Peyer's patch (tissue), 4 donors: ENCODE data around the gene YOD1. TPM values are rescaled to one million over a fixed set of nuclear protein-coding genes. Genes with fewer than 3 reads are reported as not detected.

ENCODE experiments used
- DNase-seq, 3 donors: peaks; one replicate each; pipeline ENCODE4 v3.0.0-alpha.2; 2017 to 2019
- H3K27ac ChIP-seq, 4 donors: fragments of 200-600 bp; sonication (generic); one replicate each; pipeline ENCODE4 v1.5.1; 2016 to 2019
- H3K27me3 ChIP-seq, 2 donors: fragments of 200-600 bp; sonication (generic); one replicate each; pipeline ENCODE4 v1.5.1; 2019
- H3K36me3 ChIP-seq, 3 donors: fragments of 200-600 bp; sonication (generic); one replicate each; pipeline ENCODE4 v1.5.1; 2016 to 2019
- H3K4me1 ChIP-seq, 4 donors: fragments of 200-600 bp; sonication (generic); one replicate each; pipeline ENCODE4 v1.5.1; 2016 to 2019
- H3K4me3 ChIP-seq, 4 donors: fragments of 200-600 bp; sonication (generic); 1 replicate in 3 of 4; 2 replicates in 1 of 4; pipeline ENCODE4 v1.5.1; 2016 to 2019; ENCODE audit warnings: mild to moderate bottlenecking in 1 of 4
- H3K9me3 ChIP-seq, 4 donors: fragments of 200-600 bp; sonication (generic); one replicate each; pipeline ENCODE4 v1.5.1; 2016 to 2019; ENCODE audit warnings: mild to moderate bottlenecking in 1 of 4
- POLR2A ChIP-seq, 2 donors: fragments of 450-650 bp; IDR thresholded peaks; one replicate each; pipeline ENCODE4 v1.5.1; 2017; ENCODE audit warnings: antibody characterized with exemption in 2 of 2, mild to moderate bottlenecking in 2 of 2, moderate library complexity in 2 of 2
- total RNA-seq, 4 donors: library from RNA; depleted of rRNA; stranded (reverse); fragments of >200 nt; gene quantifications; one replicate each; pipeline ENCODE4 v1.1.0, GENCODE V29; 2016
- TF ChIP-seq, protein P1 (sequence below), 6 experiments: fragments of 450-650 bp in 4 of 6; fragments of 200-600 bp in 2 of 6; sonication (generic) in 1 of 6; IDR thresholded peaks; one replicate each; pipeline ENCODE4 v1.5.1; 2017 to 2019; ENCODE audit warnings: antibody characterized with exemption in 6 of 6, mild to moderate bottlenecking in 3 of 6, moderate library complexity in 1 of 6

YOD1 gene
- total RNA-seq, 4 donors from 2014 or later: 7.4 to 12.7 (median 10.2) TPM

DNA sequence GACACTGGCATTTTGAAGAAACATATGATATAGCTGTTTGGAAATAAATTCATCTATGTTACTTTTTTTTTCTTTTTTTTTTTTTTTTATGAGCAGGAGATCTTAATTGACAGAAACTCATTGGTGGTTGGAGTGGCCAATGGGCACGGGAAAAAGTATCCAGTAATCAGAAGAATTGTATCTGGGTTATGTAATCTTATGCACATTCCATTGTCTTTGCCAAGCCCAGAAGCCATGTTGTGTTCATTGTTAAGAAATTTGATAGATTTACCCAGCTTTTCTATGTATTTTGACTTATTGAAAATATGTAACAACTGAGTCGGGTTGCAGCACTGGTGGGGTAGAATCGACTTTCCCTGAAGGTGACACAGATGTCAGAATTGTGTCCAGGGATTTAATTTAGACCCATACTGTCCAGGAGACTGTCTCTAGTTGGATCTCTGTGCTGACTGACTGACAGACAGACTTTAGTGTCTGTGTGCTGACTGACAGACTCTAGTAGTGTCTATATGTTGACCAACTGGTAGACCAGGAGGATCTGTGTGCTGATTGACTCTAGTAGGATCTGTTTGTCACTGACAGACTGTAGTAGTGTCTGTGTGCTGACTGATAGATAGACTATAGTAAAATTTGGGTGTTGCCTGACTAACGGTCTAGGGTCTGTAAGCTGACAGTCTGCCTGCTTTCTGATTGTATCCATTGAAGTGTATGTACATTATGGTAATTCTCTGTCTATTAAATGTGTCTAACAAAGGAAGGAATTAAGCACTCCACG is 25.4 kb upstream of the YOD1 start:
- peaks cover 0 to 46% (median 0%) of the 10 kb centered on the region in 3 donors for H3K36me3 ChIP-seq
- no peaks in the 10 kb centered on the region for H3K4me1 ChIP-seq
- H3K4me3 ChIP-seq: no peak overlapping the region
- H3K27me3 ChIP-seq: no peaks in the 10 kb centered on the region
- TF ChIP-seq, protein P1, sequence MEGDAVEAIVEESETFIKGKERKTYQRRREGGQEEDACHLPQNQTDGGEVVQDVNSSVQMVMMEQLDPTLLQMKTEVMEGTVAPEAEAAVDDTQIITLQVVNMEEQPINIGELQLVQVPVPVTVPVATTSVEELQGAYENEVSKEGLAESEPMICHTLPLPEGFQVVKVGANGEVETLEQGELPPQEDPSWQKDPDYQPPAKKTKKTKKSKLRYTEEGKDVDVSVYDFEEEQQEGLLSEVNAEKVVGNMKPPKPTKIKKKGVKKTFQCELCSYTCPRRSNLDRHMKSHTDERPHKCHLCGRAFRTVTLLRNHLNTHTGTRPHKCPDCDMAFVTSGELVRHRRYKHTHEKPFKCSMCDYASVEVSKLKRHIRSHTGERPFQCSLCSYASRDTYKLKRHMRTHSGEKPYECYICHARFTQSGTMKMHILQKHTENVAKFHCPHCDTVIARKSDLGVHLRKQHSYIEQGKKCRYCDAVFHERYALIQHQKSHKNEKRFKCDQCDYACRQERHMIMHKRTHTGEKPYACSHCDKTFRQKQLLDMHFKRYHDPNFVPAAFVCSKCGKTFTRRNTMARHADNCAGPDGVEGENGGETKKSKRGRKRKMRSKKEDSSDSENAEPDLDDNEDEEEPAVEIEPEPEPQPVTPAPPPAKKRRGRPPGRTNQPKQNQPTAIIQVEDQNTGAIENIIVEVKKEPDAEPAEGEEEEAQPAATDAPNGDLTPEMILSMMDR (IDR thresholded peaks at IDR 0.05): no peak
- TF ChIP-seq POLR2A (IDR thresholded peaks at IDR 0.05): no peak
- H3K9me3 ChIP-seq: no peaks in the 10 kb centered on the region
- no peak for DNase-seq
- no peak overlapping the region for H3K27ac ChIP-seq

DNA sequence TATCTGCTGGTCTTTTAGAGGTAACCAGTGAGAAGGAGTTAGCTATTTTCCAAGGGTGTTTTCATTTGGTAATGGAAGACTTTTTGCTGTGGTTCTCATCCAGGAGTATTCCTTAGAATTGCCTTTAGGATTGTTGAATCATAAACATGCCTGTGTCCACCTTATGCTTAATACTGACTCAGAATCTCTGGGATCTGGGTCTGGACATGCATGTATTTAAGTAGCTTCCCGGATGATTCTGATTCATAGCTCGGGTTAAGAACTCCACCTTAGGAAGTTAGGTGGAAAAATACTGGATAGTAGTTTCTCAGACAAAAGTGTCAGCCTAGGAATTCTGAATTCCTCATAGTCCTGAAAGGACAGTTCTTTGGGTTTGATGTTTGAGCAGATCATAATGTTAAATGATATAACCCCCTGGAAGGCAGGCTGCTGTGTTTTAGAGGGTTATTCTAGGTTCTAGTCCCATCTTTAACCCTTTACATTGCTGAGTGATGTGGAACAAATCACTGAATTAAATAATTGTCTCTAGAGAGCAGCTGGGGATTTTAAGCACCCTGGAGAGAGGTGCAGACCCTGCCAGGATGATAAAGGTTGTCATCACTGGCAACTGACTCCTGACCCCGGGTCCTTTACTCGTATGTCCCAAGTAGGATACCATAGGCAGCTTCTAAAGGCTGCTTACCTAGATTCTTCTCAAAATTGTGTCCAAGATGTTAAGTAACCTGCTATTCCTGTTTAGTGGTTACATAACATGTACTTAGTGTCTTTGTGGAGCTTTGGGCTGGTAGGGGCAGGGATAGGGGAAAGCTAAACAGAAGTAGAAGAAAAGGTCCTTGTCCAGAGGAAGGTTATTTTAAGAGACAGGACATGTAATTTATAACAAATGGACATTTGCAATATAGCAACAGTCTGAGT is 23.2 kb upstream of the YOD1 start:
- TF ChIP-seq, protein P1 (IDR thresholded peaks at IDR 0.05): no peak
- no peak for TF ChIP-seq POLR2A (IDR thresholded peaks at IDR 0.05)
- no peaks in the 10 kb centered on the region for H3K27me3 ChIP-seq
- H3K27ac ChIP-seq: no peak overlapping the region
- H3K4me3 ChIP-seq: no peak overlapping the region
- H3K4me1 ChIP-seq: no peaks in the 10 kb centered on the region
- DNase-seq: no peak
- H3K36me3 ChIP-seq: peaks cover 0 to 67% (median 0%) of the 10 kb centered on the region in 3 donors
- no peaks in the 10 kb centered on the region for H3K9me3 ChIP-seq

DNA sequence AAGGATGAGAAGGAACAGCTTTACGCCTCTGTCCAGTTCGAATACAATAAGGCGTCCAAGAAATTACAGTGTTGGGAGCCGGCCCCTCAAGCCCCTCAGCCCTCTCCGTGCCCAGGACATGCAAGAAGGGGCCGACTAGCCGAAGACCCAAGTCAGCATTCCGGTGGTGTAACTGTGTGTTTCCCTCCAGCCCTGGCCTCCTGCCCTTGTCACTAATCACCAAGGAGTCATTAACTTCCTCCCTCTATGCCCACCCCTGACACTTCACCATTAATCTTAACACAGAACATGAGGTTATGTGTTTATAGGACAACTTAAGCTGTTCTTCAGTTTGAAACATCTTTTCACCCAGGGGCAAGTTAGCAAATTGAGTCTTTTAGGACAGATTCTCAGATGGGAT is 21.2 kb upstream of the YOD1 start:
- no peak for DNase-seq
- Histone ChIP-seq H3K36me3 (peaks cover 0 to 73% (median 0%) of the 10 kb centered on the region in 3 donors), H3K4me1 (no peaks in the 10 kb centered on the region), H3K4me3 (no peak overlapping the region), H3K27ac (no peak overlapping the region), H3K27me3 (no peaks in the 10 kb centered on the region), H3K9me3 (no peaks in the 10 kb centered on the region)
- TF ChIP-seq POLR2A (IDR thresholded peaks at IDR 0.05): no peak
- TF ChIP-seq, protein P1 (IDR thresholded peaks at IDR 0.05): no peak

DNA sequence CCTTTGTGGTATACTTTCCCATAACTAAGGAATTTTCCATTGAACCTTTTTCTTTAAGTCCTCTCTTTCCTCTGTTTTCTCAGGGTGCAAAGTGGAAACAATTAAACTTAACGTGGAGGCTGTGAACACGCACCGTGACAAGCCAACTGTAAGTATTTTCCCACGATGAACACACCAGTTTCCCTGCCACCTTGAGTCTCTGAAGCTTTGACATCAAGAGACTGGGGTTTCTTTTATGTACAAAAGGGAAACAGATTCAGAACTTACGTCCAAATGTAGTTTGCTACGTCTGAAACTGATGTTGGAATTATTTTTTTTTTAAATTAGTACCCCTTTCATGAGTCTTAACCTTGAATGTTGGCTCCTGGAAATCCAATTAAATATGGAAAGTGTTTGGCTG is 20.4 kb upstream of the YOD1 start:
- peaks cover 0 to 75% (median 0%) of the 10 kb centered on the region in 3 donors for H3K36me3 ChIP-seq
- no peak overlapping the region for H3K27ac ChIP-seq
- H3K4me3 ChIP-seq: no peak overlapping the region
- H3K27me3 ChIP-seq: no peaks in the 10 kb centered on the region
- no peak for TF ChIP-seq POLR2A (IDR thresholded peaks at IDR 0.05)
- TF ChIP-seq, protein P1 (IDR thresholded peaks at IDR 0.05): no peak
- peaks cover 0 to 7% (median 0%) of the 10 kb centered on the region in 4 donors for H3K4me1 ChIP-seq
- no peak for DNase-seq
- no peaks in the 10 kb centered on the region for H3K9me3 ChIP-seq

DNA sequence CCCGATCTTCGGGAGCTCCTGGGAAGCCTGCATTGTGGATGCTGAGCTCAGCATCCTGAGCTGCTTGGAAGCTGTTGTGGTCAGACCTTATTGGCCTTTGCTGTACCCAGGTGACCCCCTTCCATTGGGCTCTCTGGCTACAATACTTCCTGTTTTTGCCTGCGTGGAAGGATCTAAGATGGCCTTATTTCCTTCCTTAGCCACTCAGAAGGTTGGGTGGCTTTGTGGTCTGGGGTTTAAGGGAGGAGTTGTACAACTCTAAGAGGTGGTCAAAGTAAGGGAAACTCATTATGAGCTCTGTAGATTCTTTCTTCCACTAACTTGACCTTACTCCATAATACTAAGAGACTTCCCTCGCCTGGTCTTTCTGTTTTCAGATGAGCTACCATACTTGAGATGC is 19.8 kb upstream of the YOD1 start:
- H3K36me3 ChIP-seq: peaks cover 0 to 81% (median 0%) of the 10 kb centered on the region in 3 donors
- H3K4me1 ChIP-seq: peaks cover 0 to 13% (median 0%) of the 10 kb centered on the region in 4 donors
- H3K27me3 ChIP-seq: no peaks in the 10 kb centered on the region
- no peak overlapping the region for H3K27ac ChIP-seq
- H3K9me3 ChIP-seq: no peaks in the 10 kb centered on the region
- TF ChIP-seq POLR2A (IDR thresholded peaks at IDR 0.05): no peak
- TF ChIP-seq, protein P1 (IDR thresholded peaks at IDR 0.05): no peak
- no peak for DNase-seq
- no peak overlapping the region for H3K4me3 ChIP-seq
